NT2/D1 (cell line): ENCODE results near the gene ACAP1.
"Not testable (repeated sequence)": the region's sequence is repeated elsewhere in the genome, so short reads cannot be mapped to it uniquely, and the experiment has no call there.

Source experiments
- DNase-seq: peaks from one replicate; pipeline ENCODE4 v3.0.0-alpha.2; 2011; ENCODE audit warnings: low read depth, low spot score
- H3K27me3 ChIP-seq: 2 replicates; pipeline ENCODE4 v1.6.0; 2011; ENCODE audit warnings: mild to moderate bottlenecking; ENCODE audit not compliant: insufficient read length, insufficient read depth
- H3K36me3 ChIP-seq: 2 replicates; pipeline ENCODE4 v1.6.1; 2011; ENCODE audit warnings: mild to moderate bottlenecking, low read length, mixed read lengths; ENCODE audit not compliant: insufficient read depth, insufficient read length
- H3K4me1 ChIP-seq: 2 replicates; pipeline ENCODE4 v1.5.1; 2011; ENCODE audit not compliant: insufficient read depth, insufficient read length
- H3K4me3 ChIP-seq: 2 replicates; pipeline ENCODE4 v1.5.1; 2011; ENCODE audit warnings: low read depth; ENCODE audit not compliant: insufficient read length
- H3K9ac ChIP-seq: 2 replicates; pipeline ENCODE4 v1.6.0; 2011; ENCODE audit warnings: low read depth; ENCODE audit not compliant: insufficient read length
- H3K9me3 ChIP-seq: 2 replicates; pipeline ENCODE4 v1.5.1; 2011; ENCODE audit warnings: mild to moderate bottlenecking, low read length; ENCODE audit not compliant: insufficient read depth
- SUZ12 ChIP-seq: IDR thresholded peaks from 2 replicates; pipeline ENCODE4 v1.6.1; 2011; ENCODE audit not compliant: insufficient read length, insufficient read depth; ENCODE audit errors: extremely low read depth
- YY1 ChIP-seq: IDR thresholded peaks from 2 replicates; pipeline ENCODE4 v1.6.1; 2011; ENCODE audit not compliant: insufficient read length, insufficient read depth
- ZNF274 ChIP-seq: IDR thresholded peaks from 2 replicates; pipeline ENCODE4 v1.6.1; 2011; ENCODE audit warnings: mild to moderate bottlenecking, low read depth, low read length

The ACAP1 gene

DNA sequence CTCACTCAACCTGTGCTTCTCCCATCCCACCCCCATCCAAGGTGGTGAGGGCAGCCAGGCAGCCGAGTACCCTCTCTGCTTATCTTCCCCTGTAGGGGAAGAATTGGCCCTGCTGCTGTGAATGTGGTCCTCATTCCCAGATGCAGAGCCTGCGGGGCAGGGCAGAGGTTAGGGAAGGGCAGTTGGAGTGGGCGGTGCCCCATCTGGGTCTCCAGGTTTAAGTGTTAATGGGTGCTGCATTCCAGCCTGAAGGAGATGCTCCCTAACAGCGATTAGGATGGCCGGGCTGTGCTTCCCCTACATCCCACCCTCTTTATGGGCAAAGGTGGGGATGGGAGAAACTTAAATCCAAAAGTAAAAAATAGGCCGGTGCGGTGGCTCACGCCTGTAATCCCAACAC lies 30.8 kb downstream of the ACAP1 start:
- Histone ChIP-seq H3K4me3 (no peak overlapping the region), H3K9ac (no peak overlapping the region)

GRCh38 chr17:7367918-7368598 lies 31.7 kb downstream of the ACAP1 start:
- no peaks in the 10 kb centered on the region for H3K36me3 ChIP-seq
- no peak for DNase-seq
- H3K9ac ChIP-seq = no peak overlapping the region
- no peaks in the 10 kb centered on the region for H3K27me3 ChIP-seq
- TF ChIP-seq YY1 (no peak), SUZ12 (no peak), ZNF274 (no peak)
- H3K4me3 ChIP-seq = no peak overlapping the region
- H3K4me1 ChIP-seq = no peaks in the 10 kb centered on the region
- no peaks in the 10 kb centered on the region for H3K9me3 ChIP-seq

More for the DNA sequence above, 30.8 kb downstream of the ACAP1 start:
- H3K4me1 ChIP-seq = no peaks in the 10 kb centered on the region
- H3K27me3 ChIP-seq = no peaks in the 10 kb centered on the region
- no peak for DNase-seq
- H3K9me3 ChIP-seq = no peaks in the 10 kb centered on the region
- TF ChIP-seq ZNF274 (no peak), YY1 (no peak), SUZ12 (no peak)
- H3K36me3 ChIP-seq = no peaks in the 10 kb centered on the region

GRCh38 chr17:7368599-7368994 lies 32.3 kb downstream of the ACAP1 start:
- not testable (repeated sequence) for H3K9me3 ChIP-seq, H3K36me3 ChIP-seq, H3K4me1 ChIP-seq, DNase-seq, H3K27me3 ChIP-seq, H3K9ac ChIP-seq, H3K4me3 ChIP-seq

- Histone ChIP-seq H3K36me3 (no peaks in the 10 kb centered on the region), H3K9me3 (no peaks in the 10 kb centered on the region), H3K9ac (no peak overlapping the region), H3K4me1 (no peaks in the 10 kb centered on the region), H3K4me3 (no peak overlapping the region), H3K27me3 (no peaks in the 10 kb centered on the region)
- TF ChIP-seq ZNF274 = no peak
- no peak for TF ChIP-seq YY1
- TF ChIP-seq SUZ12 = no peak
- DNase-seq = no peak
Observed at GRCh38 chr17:7369825-7370224, 33.5 kb downstream of the ACAP1 start.

DNA sequence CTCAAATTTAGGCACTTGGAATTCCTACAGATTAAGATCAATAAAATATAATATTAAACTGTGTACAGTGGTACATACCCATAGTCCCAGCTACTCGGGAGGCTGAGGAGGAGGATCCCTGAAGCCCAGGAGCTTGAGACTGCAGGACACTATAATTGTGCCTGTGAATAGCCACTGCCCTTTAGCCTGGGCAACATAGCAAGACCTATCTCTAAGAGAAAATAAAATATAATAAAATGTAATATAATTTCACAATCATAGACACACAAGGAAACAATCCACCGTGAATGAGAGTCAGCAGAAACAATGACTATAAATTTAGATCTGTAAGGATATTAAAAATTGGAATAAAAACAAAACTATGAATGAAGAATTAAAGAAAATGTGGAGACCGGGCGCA lies 34.5 kb downstream of the ACAP1 start:
- Histone ChIP-seq H3K36me3 (no peaks in the 10 kb centered on the region), H3K4me1 (no peaks in the 10 kb centered on the region), H3K9me3 (no peaks in the 10 kb centered on the region), H3K27me3 (no peaks in the 10 kb centered on the region), H3K9ac (no peak overlapping the region), H3K4me3 (no peak overlapping the region)
- TF ChIP-seq YY1 = no peak
- no peak for TF ChIP-seq SUZ12
- no peak for DNase-seq

DNA sequence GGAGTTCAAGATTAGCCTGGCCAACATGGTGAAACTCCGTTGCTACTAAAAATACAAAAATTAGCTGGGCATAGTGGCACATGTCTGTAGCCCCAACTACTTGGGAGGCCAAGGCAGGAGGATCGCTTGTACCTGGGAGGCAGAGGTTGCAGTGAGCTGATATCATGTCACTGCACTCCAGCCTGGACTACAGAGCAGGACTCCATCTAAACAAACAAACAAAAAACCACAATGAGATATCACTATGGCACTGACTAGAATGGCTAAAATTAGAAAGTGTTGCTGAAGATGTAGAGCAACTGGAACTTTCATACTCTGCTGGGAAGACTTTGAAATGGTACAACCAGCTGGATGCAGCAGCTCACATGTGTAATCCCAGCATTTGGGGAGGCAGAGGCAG lies 38.0 kb downstream of the ACAP1 start:
- Histone ChIP-seq H3K4me1 (no peaks in the 10 kb centered on the region), H3K36me3 (no peaks in the 10 kb centered on the region), H3K9me3 (peaks cover 4% of the 10 kb centered on the region; the same call in 1 of the 2 replicates), H3K27me3 (peaks cover 3% of the 10 kb centered on the region), H3K9ac (no peak overlapping the region), H3K4me3 (no peak overlapping the region)
- TF ChIP-seq SUZ12 (no peak), YY1 (no peak), ZNF274 (no peak)
- DNase-seq = no peak

GRCh38 chr17:7379134-7379533 lies 42.8 kb downstream of the ACAP1 start:
- peaks cover 45% of the 10 kb centered on the region for H3K27me3 ChIP-seq

More at GRCh38 chr17:7379134-7379533, 42.8 kb downstream of the ACAP1 start:
- Histone ChIP-seq H3K9me3 (peaks cover 5% of the 10 kb centered on the region; the same call in 1 of the 2 replicates), H3K9ac (no peak overlapping the region), H3K36me3 (no peaks in the 10 kb centered on the region), H3K4me3 (no peak overlapping the region), H3K4me1 (peaks cover 20% of the 10 kb centered on the region)
- no peak for DNase-seq
- no peak for TF ChIP-seq YY1
- no peak for TF ChIP-seq ZNF274
- no peak for TF ChIP-seq SUZ12
